ENCODE data around the gene SLC27A3.
A peak's percentile ranks its signal among the peaks of the same experiment; 100 is the strongest.
"Not testable (repeated sequence)": the region's sequence is repeated elsewhere in the genome, so short reads cannot be mapped to it uniquely, and the experiment has no call there.

SLC27A3 gene

DNA sequence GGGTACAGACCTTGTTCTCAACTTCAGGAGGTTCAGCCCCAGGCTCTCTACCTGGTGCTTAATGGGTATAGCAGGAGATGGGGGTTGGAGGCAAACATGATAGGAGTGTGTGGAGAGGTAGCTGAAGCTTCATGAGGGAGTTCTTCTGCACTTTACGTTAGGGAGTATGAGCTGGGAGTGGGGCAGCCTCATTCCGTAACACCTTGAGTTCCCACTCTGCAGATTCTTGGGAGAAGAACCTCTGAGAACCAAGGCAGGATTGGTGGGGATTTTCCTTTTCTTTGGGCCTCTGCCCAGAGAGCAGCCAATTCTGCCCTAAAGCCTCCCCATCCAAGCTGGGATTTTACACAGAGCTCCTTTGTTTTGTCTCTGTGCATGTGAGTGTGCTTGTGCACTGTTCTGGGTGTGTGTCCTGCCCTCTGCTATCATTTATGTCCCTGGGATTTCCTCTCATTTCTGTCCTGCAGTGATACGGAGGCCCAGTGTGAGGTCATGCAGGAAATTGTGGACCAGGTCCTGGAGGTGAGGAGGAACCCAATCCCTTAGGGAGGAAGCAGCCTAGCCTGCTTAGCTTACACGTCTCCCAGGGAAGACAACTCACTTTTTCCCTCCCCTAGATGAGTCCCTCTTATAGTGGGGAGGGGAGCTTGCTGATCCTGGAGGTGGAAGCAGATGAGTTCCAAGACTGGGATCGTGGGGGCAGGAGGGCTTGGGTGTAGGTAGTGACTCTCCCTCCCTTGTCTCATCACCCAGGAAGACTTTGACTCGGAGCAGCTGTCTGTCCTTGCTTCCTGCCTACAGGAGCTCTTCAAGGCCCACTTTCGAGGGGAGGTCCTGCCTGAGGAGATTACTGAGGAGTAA is 11.6 kb upstream of the SLC27A3 start:
- DNase-seq: no peak

DNA sequence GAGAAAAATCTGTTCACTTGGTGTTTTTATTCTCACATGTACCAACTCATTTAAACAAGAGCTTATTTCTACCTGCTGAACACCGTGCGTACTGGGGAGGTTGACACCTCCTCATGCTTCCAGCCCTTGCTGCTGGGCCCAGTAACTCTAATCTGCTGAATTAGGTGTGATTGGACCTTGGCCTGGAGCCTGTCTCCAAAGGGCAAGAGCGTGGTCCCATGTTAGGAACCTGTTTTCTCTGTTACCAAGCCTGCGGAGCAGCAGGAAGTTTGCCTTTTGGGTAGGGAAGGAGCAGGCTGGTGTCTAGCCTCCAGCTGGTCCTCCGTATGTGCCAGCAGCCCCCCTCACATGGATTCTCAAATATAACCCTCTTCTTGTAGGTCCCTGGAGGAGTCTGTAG is 10.9 kb upstream of the SLC27A3 start:
- no peak for DNase-seq

DNA sequence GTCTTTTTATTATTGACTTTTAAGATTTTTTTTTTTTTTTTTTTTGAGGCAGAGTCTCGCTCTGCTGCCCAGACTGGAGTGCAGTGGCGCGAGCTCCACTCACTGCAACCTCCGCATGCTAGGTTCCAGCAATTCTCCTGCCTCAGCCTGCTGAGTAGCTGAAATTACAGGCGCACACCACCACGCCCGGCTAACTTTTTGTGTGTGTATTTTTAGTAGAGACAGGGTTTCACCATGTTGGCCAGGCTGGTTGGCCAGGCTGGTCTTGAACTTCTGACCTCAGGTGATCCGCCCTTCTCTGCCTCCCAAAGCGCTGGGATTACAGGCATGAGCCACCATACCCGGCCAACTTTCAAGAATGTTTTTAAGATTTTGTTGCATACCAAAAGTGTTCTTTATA is 8.5 kb upstream of the SLC27A3 start:
- not testable (repeated sequence) for DNase-seq

DNA sequence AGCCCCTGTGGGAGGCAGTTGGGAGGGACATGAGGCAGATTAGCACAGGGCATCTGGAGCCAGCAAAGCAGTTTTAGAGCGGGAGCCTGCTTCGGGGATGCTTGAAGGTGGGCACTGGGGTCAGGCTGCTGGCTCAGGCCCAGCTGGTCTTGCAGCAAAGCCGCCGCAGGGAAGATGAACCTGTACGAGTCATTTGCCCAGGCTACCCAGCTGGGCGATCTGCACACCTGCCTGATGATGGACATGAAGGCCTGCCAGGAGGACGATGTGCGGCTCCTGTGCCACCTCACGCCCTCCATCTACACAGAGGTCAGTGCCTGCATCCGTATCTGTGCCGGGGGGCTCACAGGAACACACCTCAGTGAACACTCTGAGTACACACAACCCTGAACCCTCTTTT is 7.7 kb upstream of the SLC27A3 start:
- no peak for DNase-seq

DNA sequence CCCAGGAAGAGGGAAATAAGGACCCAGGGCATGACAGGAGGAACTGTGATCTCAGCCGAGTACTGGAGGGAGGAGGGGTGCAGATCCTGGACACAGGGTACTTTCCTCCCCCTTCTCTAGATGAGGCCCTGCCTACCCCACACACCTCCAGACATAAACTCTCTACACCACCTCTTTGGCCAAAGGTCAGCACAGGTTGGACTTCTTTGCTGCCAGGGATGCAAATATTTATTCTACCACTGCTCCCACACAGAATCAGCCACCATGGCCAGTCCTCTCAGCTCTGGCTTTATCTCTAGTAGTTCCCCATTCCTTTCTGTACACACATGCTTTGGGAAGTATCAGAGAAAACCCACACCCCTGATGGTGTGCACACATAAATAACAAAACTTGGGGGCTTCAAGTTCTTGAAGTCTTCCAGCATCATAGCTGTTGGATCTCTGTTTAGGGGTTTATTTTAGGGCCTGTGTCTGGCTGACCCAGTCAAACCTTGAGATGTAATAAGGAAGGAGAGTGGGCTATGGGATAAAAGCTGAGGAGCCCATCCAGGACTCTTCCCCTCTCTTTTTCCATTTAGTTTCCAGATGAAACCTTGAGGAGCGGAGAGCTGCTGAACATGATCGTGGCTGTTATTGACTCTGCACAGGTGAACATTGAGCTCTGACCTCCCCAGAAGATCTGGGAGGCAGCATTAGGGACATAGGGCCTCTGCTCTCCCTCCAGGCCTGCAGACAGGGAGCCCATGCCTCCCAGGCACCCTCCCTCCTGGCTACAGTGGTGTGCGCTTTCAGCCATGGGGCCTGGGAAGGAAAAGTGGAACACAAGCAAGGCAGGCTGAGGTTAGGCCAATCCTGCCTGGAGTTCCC is 6.7 kb upstream of the SLC27A3 start:
- DNase-seq: no peak

DNA sequence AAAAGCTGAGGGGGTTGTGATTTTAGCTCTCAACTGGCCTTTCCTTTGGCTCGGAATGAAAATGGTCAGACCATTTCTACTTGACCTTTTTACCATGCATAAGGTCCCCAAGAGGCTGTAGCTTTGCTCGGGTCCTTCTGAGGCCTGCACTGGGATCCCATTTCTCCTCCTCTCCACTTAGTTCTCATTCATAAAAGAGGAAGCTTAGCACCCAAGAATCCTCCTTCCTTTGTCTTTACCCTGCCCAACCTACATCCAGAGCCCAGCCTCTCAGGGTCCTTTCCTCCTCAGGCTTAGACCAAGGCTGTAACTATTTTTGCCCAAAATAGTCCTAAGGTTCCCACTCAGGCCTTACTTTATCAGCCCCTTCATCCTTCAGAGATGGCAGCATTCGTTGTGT is 6.0 kb upstream of the SLC27A3 start:
- DNase-seq: no peak

DNA sequence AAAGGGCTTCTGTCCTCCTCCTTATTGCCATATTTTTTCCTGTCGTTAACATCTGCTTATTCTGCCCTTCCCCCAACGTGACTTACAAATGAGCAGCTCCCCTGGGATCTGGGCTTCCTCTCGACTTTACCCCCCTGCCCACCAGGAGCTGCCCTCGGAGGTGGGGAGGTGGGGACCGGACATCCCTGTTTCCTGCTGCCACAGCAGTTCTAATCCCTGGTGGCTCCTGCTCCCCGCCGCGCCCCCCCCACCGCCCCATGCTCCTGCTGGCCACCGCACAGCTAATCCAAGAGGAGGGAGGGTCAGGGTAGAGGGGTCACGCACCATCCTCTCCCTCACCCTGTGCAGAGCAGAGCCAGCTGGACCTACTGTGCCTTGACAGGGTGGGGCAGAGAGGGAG is 4.4 kb upstream of the SLC27A3 start:
- no peak for DNase-seq

DNA sequence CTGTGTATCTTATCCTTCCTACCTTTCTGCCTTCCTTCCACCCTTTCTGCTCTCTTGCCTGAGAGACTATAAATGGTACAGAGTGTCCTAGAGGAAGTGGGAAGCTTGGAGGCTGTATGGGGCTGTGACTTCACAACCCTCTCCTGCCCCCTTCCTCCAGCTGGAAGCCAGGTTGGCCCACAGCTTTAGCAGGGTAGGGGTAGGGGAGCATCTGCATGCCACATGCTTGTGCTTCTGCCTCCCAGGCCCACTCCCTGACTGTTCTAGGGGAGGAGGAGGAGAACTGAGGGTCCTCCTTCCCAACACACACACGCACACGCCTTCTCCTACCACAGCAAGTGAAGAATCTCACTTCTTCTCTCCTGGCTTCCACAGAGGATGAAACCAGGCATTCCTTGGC is 3.9 kb upstream of the SLC27A3 start:
- no peak for DNase-seq

DNA sequence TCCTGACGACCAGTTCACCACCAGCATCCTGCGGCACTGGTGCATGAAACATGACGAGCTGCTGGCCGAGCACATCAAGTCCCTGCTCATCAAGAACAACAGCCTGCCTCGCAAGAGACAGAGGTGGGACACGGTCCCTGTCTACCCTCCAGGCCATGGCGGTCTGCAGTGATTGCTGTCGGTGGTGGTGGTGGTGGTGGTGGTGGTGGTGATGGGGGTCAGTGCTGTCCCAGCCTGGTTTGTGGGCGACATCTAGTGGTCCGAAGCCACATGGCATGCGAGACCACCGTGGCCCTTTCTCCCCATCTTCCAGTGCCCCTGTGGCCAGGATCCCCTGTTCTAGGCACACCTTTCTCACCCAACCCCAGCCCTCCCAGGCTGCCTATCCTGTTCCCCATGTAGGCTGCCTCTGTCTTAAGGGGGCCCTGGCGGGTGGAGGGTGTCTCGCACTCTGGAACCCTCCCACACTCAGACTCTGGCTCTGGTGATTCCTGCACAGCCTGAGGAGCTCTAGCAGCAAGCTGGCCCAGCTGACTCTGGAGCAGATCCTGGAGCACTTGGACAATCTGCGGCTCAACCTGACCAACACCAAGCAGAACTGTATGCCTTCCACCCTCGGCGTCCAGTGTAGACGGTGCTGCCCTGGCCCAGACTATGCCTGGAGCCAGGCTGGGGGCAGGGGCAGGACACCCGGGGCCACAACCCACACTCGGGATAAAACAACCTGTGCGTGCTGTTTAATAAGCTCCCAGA is 3.2 kb upstream of the SLC27A3 start:
- DNase-seq: no peak

DNA sequence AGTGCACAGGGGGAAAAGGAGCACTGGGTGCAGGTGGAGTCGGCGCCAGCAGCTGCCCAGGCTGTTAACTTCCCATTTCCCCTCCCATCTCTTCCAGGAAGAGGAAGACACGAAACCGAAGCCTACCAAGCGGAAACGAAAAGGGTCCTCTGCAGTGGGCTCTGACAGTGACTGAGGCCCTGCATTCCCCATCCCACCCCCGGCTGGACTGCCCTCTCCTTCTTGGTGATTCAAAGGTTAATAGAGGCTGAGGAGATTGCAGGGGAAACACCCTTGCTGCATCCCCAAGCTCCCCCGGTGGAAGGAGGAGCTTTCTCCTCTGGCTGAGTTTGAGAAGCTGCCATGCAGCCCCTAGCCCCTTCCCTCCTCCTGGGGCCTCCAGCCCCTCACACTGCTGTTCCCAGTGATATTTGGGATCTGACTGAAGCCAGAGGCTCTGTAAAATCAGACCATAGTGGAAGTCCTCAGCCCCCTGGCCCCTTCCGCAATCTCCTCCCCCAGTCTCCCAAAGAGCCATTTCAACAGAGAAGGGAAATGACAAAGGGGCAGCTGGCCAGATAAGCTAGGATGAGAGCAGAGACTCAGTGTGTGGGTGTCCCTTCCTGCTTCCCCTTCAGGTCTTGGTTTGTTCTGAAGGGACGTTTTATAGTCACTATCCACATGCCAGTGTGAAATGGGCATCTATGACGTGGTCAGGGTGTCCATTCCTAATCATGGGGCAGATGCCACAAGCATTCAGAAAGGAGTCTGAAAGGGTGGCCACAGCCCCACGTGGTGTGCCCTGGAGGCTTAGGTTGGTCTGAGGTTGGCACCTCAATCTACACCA is 1.9 kb upstream of the SLC27A3 start:
- no peak for DNase-seq

DNA sequence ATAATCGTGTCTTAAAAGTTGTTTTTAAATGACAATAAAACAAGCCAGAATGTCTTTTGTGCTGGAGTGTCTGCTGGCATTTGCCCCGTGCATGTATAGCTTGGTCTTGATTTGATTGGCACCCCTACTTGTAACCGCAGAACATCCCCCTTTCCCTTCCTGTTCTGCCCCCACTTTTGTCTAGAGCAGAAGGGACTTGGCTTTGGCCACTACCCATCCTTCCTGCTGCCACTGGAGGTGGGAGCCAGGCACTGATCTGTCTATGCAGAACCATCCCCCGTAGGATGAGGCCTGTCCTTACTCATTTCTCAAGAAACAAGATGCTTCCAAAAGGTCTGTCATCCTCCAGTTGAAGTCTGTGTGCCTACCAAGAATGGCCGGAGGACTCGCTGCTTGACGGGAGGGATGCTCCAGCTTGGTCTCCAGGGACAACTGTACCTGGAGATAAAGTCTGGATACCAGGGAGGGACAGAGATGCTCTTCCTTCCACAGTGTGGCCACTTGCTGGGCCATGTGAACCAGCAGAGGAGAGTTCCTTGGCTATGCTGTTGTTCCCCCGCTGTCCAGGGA is 1.1 kb upstream of the SLC27A3 start:
- no peak for DNase-seq

DNA sequence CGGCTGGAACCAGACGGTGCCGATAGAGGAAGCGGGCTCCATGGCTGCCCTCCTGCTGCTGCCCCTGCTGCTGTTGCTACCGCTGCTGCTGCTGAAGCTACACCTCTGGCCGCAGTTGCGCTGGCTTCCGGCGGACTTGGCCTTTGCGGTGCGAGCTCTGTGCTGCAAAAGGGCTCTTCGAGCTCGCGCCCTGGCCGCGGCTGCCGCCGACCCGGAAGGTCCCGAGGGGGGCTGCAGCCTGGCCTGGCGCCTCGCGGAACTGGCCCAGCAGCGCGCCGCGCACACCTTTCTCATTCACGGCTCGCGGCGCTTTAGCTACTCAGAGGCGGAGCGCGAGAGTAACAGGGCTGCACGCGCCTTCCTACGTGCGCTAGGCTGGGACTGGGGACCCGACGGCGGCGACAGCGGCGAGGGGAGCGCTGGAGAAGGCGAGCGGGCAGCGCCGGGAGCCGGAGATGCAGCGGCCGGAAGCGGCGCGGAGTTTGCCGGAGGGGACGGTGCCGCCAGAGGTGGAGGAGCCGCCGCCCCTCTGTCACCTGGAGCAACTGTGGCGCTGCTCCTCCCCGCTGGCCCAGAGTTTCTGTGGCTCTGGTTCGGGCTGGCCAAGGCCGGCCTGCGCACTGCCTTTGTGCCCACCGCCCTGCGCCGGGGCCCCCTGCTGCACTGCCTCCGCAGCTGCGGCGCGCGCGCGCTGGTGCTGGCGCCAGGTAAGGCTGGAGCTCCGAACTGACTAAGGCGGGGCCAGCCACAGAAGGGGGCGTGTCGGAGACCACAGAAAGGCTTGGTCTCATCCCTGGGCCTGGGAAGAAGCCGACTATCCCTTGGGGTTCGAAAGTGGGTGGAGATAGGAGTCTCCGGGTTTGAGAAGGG is 486 bp downstream of the SLC27A3 start:
- DNase-seq: peak; percentile 69 to 77

DNA sequence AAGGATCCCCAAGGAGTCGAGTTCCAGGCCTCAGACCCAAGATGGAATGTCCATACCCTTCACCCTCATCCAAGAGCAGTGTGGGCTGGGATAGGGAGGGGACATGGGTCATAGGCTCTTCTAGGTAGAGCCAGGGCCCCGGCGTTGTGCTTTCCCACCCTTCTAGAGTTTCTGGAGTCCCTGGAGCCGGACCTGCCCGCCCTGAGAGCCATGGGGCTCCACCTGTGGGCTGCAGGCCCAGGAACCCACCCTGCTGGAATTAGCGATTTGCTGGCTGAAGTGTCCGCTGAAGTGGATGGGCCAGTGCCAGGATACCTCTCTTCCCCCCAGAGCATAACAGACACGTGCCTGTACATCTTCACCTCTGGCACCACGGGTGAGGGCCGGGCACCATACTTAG is 1.1 kb downstream of the SLC27A3 start:
- DNase-seq: no peak

DNA sequence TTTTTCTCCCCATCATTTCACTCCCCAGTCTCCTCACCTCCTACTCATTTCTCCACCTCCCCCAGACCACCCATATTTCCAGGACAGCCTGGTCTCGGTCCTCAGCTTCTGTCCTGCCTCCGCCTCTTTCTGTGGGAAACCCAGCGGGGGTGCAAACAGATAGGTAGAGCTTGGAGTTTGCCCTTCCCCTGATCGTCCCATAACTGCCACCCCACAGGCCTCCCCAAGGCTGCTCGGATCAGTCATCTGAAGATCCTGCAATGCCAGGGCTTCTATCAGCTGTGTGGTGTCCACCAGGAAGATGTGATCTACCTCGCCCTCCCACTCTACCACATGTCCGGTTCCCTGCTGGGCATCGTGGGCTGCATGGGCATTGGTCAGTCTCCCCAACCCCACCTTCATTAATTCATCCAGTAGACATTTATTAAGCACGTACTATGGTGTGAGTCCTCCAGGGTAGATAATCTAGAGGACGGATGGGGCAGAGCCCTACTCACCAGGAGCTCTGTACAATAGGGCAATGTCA is 1.7 kb downstream of the SLC27A3 start:
- no peak for DNase-seq

DNA sequence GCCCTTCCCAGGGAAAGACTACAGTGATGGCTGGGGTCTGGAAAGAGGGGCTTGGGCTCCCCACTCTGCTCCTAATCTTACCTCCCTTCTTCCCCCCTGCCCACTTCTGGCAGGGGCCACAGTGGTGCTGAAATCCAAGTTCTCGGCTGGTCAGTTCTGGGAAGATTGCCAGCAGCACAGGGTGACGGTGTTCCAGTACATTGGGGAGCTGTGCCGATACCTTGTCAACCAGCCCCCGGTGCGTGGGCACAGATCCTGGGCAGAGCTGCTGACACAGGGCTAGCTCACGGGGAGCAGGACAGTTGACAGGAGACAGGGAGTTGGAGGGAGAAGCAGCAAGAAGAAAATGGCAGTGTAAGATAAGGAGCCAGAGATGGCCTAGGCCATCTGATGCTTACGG is 2.4 kb downstream of the SLC27A3 start:
- DNase-seq: no peak

DNA sequence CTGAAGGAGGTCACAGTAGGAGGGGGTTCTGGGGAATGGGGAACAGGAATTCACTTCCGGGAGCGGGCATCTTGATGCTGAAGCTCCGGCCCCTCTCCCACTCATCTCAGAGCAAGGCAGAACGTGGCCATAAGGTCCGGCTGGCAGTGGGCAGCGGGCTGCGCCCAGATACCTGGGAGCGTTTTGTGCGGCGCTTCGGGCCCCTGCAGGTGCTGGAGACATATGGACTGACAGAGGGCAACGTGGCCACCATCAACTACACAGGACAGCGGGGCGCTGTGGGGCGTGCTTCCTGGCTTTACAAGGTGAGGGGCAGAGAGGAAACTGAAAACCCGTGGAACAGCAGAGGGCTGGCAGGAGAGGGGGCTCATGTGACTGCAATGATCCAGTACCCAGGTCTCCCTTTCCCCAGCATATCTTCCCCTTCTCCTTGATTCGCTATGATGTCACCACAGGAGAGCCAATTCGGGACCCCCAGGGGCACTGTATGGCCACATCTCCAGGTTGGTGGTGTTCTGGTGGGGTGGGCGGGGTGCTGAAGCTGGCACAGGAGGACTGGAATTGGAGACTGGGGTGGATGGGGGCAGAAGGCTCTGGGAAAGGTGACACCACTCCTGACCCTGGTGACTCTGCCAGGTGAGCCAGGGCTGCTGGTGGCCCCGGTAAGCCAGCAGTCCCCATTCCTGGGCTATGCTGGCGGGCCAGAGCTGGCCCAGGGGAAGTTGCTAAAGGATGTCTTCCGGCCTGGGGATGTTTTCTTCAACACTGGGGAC is 3.0 kb downstream of the SLC27A3 start:
- no peak for DNase-seq

DNA sequence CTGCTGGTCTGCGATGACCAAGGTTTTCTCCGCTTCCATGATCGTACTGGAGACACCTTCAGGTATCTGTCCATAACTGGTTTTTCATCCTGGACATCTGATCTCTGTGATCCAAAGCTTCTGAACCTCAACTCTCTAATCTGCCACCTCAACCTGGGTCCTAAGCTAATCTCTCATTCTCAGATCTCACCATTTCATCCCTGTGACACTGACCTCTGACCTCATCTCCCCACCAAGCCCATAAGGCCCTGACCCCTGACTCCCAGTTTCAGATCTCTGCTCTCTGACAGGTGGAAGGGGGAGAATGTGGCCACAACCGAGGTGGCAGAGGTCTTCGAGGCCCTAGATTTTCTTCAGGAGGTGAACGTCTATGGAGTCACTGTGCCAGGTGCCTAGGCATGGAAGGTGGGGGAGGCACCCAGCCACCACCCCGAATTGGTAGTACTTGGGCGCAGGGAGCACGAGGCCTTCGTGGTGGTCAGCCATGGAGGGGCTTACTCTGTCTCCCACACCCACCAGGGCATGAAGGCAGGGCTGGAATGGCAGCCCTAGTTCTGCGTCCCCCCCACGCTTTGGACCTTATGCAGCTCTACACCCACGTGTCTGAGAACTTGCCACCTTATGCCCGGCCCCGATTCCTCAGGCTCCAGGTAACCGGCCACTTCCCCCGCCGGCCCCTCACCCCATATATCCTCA is 3.8 kb downstream of the SLC27A3 start:
- DNase-seq: no peak

DNA sequence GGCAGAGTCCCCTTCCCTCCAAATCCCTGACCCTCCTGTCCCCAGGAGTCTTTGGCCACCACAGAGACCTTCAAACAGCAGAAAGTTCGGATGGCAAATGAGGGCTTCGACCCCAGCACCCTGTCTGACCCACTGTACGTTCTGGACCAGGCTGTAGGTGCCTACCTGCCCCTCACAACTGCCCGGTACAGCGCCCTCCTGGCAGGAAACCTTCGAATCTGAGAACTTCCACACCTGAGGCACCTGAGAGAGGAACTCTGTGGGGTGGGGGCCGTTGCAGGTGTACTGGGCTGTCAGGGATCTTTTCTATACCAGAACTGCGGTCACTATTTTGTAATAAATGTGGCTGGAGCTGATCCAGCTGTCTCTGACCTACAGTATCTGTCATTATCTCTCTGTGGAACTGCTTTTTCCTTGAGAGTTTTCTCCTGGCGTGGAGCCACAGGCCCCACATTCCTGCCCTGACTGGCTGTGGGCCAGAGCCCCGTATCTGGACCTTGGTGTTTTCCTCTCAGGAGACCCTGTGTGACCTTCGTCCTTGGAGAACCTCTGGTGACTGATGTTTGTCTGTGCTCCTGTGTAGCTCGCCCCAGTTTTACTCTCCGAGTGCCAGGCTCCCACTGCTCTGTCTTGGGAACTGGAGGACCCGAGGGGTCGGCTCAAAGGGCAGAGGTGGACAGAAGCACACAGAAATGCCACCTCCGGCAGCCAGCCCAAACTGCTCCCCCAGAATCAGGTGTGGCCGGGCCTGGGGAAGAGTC is 4.8 kb downstream of the SLC27A3 start:
- no peak for DNase-seq

DNA sequence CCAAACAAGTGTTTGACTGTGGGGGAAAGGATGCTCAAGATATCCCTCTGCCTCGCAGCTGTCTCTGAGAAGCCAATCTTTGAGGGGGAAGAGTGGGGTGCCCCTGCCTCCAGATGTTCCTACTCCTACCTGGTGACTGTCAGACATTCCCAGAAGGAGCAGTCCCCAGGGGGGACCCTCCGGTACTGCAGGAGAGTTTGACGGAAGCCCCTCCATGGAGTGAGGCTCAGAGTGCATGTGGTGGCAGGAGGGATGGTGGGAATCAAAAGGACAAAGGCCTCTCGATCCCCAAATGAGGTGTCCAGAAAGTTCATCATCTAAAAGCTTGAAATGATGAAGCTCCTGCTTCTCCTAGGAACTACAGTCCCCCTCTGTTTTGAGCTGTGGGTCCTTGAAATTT is 5.3 kb downstream of the SLC27A3 start:
- DNase-seq: no peak

Measured in activated CD4-positive, alpha-beta T cell treated with anti-CD3 and anti-CD28 coated beads, Interleukin-2, amount 50 U/mL, for 48 hours (primary cell).